ENCODE results near the gene PLCL2.

PLCL2 gene

DNA sequence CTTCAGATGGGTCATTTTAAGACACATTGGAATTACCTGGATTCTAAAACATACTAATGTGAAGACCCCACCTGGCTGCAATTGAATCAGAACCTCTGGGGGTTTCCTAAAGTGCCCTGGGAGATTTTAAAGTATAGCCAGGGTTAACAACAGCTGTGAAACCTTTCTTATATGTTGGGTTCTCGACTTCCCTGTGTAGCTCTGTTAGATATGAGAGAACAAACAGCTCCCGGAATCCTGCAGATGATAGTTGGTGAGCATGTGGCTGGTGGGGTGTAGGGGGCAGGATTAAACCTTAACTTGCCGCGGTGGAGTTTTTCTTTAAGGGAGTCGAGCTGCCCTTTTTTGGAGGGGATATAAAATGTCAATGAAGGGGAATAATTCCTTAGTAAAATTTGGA lies 12.1 kb downstream of the PLCL2 start:
- peaks cover 90% of the 10 kb centered on the region for H3K4me1 Mint-ChIP-seq (ENCODE audit: low read depth)
- no peaks in the 10 kb centered on the region for H3K36me3 Mint-ChIP-seq (ENCODE audit: low read depth)
- H3K4me3 Mint-ChIP-seq, result peak overlapping the region; percentile 6
- peak overlapping the region; percentile 84 for H3K27ac Mint-ChIP-seq
- no peaks in the 10 kb centered on the region for H3K27me3 Mint-ChIP-seq
- no peaks in the 10 kb centered on the region for H3K9me3 Mint-ChIP-seq
- DNase-seq, result no peak

DNA sequence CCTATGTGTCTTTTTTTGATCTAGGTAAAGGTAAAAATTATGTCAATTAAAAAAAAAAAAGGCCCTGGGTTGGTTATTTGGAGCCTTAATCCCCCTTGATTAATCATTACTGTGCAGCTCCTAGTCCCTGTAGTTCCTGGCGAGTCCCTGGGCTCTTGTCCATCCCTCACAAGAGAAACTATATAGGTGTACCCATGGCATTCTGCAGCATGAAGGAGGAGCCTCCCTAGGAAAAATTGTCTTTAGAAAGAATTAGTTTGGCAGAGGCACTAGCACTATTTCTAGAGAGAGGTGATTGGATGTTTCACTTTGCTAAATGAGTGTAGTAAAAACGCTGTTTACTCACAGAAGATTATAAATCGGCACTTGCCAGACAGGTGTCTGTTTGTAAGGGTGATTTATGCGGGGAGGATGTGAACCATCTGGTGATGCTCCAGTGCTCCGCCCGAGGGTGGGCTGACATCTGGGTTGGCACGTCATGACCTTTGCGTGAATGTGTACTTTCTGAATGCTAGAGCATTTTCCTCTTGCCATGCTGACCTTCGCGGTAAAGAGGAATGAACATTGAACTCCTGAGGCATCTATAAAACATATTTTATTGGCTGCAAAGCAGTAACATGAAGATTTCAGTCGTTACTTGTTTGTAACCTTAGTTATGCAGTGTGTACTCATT lies 12.6 kb downstream of the PLCL2 start:
- no peak for DNase-seq
- no peaks in the 10 kb centered on the region for H3K27me3 Mint-ChIP-seq
- H3K9me3 Mint-ChIP-seq, result no peaks in the 10 kb centered on the region
- peak overlapping the region; percentile 64 for H3K4me3 Mint-ChIP-seq
- H3K27ac Mint-ChIP-seq, result peak overlapping the region; percentile 84
- H3K36me3 Mint-ChIP-seq (ENCODE audit: low read depth), result no peaks in the 10 kb centered on the region
- H3K4me1 Mint-ChIP-seq (ENCODE audit: low read depth), result peaks cover 90% of the 10 kb centered on the region

DNA sequence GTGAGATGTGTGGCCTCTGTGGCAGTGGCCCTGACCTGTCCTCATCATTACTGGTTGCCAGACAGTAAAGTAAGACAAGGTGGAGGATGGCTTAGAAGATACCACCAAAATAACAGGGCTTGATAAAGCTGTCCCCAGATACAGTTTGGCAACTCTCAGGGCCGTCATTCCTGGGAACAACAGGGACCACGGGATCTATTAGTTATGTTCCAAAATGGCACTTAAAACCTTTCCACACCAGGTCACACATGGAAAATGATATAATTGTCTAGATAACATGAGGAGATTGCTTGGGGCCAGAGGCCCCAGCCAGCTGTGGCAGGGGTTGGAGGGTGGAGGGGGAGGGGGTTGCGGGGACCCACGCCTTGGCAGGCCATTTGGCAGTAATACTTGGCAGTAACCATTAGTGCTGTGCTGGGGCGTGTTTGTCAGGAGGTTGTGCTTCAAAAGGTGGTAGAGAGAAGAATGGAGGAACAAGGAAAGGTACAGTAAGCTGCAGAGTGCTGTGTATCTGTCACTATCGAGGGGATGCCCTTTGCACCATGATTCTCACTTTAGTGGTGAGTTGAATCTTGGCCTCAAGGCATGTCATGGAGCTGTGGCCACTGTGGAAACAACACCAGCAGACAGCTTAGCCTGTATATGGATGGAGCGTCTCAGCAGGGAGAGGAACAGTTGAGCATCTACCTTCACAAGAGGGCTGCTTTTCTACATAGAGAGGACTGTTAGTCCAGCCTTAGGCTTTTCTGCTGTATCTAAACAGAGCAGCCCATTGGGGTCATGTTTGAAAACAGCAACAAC lies 14.0 kb downstream of the PLCL2 start:
- H3K4me3 Mint-ChIP-seq, result no peak overlapping the region
- peak overlapping the region; percentile 84 for H3K27ac Mint-ChIP-seq
- no peaks in the 10 kb centered on the region for H3K9me3 Mint-ChIP-seq
- peaks cover 90% of the 10 kb centered on the region for H3K4me1 Mint-ChIP-seq (ENCODE audit: low read depth)
- H3K27me3 Mint-ChIP-seq, result no peaks in the 10 kb centered on the region
- peaks cover 1% of the 10 kb centered on the region for H3K36me3 Mint-ChIP-seq (ENCODE audit: low read depth)
- DNase-seq, result no peak

DNA sequence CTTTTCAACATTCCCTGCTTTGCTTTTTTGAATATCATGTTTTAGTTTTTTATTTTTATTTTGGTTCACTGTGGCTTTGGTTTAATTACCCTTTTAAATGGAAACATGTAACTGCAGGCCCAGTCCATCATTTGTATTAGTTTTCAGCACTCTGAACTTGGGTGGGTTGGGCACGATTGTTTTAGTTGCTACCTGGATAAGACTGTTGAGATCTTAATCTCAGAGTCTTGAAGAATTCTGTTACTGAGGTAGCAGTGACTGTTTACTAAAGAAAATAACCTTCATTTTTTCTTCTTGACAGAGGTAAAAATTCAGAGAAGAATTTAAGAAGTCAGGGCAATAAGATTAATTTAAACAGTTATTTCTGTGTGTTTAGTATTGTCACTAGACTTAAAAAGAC lies 15.2 kb downstream of the PLCL2 start:
- Mint-ChIP-seq H3K4me3 (no peak overlapping the region), H3K27me3 (no peaks in the 10 kb centered on the region), H3K36me3 (ENCODE audit: low read depth) (peaks cover 12% of the 10 kb centered on the region), H3K4me1 (ENCODE audit: low read depth) (peaks cover 99% of the 10 kb centered on the region), H3K9me3 (peaks cover 8% of the 10 kb centered on the region), H3K27ac (peak overlapping the region; percentile 44)
- no peak for DNase-seq

DNA sequence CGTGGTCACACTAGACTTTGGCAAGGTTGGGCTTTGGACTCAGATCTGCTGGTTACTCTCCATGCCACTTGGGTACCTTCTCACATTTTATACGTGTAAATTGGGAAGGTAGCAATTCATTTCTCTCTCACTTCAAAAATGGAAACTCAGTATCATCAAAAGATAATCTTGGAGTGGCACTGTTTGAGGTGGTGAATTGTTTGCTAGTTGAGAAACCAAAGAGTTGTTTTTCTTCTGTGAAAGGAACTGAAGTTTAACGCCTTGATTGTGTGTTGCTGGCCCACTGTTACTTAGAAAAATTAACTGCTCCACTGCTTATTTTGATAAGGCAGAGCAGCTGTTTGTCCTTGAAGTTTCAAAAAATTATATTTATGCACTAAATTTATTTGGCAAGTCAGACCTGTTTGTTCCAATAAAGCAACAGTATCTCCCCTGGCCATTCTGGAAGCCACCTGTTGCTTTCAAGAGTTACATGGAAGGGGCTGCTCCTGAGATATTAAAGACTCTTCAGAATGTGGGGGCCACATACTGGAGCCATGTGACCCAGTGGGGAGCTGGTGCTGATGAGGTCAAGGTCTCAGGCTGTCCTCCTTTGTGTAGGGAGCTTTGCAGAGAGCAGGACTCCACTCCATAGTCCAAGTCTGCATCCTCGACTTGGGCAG lies 16.2 kb downstream of the PLCL2 start:
- peak overlapping the region; percentile 16 for H3K4me3 Mint-ChIP-seq
- H3K9me3 Mint-ChIP-seq, result peaks cover 8% of the 10 kb centered on the region
- no peaks in the 10 kb centered on the region for H3K27me3 Mint-ChIP-seq
- peaks cover 12% of the 10 kb centered on the region for H3K36me3 Mint-ChIP-seq (ENCODE audit: low read depth)
- DNase-seq, result no peak
- peak overlapping the region; percentile 65 for H3K27ac Mint-ChIP-seq
- peaks cover 99% of the 10 kb centered on the region for H3K4me1 Mint-ChIP-seq (ENCODE audit: low read depth)

GRCh38 chr3:16904423-16905417 lies 20.0 kb downstream of the PLCL2 start:
- Mint-ChIP-seq H3K4me3 (peak overlapping the region; percentile 51), H3K4me1 (ENCODE audit: low read depth) (peaks cover 90% of the 10 kb centered on the region), H3K27ac (peak overlapping the region; percentile 92), H3K36me3 (ENCODE audit: low read depth) (peaks cover 12% of the 10 kb centered on the region), H3K27me3 (no peaks in the 10 kb centered on the region), H3K9me3 (peaks cover 8% of the 10 kb centered on the region)
- DNase-seq, result no peak

GRCh38 chr3:16905704-16906103 lies 20.9 kb downstream of the PLCL2 start:
- DNase-seq, result no peak
- H3K27ac Mint-ChIP-seq, result peak overlapping the region; percentile 66
- H3K27me3 Mint-ChIP-seq, result no peaks in the 10 kb centered on the region
- no peak overlapping the region for H3K4me3 Mint-ChIP-seq
- H3K4me1 Mint-ChIP-seq (ENCODE audit: low read depth), result peaks cover 90% of the 10 kb centered on the region
- H3K36me3 Mint-ChIP-seq (ENCODE audit: low read depth), result peaks cover 12% of the 10 kb centered on the region
- H3K9me3 Mint-ChIP-seq, result peaks cover 8% of the 10 kb centered on the region

DNA sequence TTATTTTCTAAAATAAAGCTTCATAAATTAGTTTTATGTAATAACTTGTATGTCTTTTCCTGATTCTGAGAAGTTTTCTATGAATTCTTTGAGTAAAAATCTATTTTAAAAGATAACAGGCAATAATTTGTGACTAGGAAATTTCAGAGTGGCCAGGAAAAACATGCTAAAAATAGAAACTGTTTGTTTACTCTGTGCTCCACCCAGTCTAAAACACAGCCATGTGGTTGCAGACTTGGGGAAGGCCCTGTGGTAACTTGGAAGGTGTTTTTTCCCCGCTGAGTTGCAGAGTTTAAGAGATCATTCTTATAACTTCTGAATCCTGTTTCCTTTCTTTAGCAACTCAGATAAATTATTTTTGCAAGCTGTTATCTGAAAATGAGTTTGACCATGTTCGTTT lies 21.9 kb downstream of the PLCL2 start:
- peaks cover 8% of the 10 kb centered on the region for H3K9me3 Mint-ChIP-seq
- H3K4me3 Mint-ChIP-seq, result peak overlapping the region; percentile 38
- H3K27me3 Mint-ChIP-seq, result no peaks in the 10 kb centered on the region
- peaks cover 86% of the 10 kb centered on the region for H3K4me1 Mint-ChIP-seq (ENCODE audit: low read depth)
- H3K27ac Mint-ChIP-seq, result peak overlapping the region; percentile 59
- DNase-seq, result no peak
- peaks cover 12% of the 10 kb centered on the region for H3K36me3 Mint-ChIP-seq (ENCODE audit: low read depth)

- Mint-ChIP-seq H3K4me3 (peak overlapping the region; percentile 38), H3K36me3 (ENCODE audit: low read depth) (peaks cover 12% of the 10 kb centered on the region), H3K9me3 (peaks cover 8% of the 10 kb centered on the region), H3K4me1 (ENCODE audit: low read depth) (peaks cover 85% of the 10 kb centered on the region), H3K27me3 (no peaks in the 10 kb centered on the region), H3K27ac (peak overlapping the region; percentile 59)
- DNase-seq, result no peak
Measured at GRCh38 chr3:16907243-16907642, 22.5 kb downstream of the PLCL2 start.

DNA sequence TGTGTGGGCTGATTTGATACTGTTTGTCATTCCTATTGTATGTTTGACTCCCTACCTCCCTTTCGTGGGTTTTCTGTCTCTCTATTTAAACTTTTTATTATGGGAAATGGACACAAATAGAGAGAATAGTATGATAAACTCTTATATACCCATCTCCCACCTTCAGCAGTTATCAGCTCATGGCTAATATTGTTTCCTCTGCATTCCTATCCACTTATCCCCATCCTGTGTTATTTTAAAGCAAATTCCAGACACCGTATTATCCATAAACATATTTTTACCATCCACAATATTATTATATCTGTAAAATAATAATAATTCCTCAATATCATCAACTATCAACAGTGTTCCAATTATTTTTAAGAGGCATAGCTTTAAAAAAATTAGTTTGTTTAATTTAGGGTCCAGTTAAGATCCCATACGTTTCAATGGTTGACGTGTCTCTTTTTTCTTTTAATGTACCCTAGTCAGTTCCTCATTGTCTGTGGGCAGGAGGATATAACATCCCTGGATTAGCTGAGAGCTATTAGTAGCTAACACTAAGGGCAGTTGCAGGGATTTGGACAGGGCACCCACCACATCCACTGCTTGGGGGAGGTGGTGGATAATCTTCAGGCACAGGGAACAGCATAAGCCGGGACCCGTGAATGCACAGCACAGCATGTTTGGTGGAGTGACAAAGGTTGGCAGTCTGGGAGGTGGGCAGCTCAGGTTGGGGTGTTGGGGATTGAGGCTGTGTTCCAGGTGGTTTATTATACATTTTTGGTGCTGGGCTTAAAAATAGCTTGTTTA lies 23.5 kb downstream of the PLCL2 start:
- no peaks in the 10 kb centered on the region for H3K27me3 Mint-ChIP-seq
- H3K4me3 Mint-ChIP-seq, result no peak overlapping the region
- H3K9me3 Mint-ChIP-seq, result peaks cover 8% of the 10 kb centered on the region
- no peak for DNase-seq
- H3K4me1 Mint-ChIP-seq (ENCODE audit: low read depth), result peaks cover 85% of the 10 kb centered on the region
- peak overlapping the region; percentile 44 for H3K27ac Mint-ChIP-seq
- H3K36me3 Mint-ChIP-seq (ENCODE audit: low read depth), result peaks cover 12% of the 10 kb centered on the region

DNA sequence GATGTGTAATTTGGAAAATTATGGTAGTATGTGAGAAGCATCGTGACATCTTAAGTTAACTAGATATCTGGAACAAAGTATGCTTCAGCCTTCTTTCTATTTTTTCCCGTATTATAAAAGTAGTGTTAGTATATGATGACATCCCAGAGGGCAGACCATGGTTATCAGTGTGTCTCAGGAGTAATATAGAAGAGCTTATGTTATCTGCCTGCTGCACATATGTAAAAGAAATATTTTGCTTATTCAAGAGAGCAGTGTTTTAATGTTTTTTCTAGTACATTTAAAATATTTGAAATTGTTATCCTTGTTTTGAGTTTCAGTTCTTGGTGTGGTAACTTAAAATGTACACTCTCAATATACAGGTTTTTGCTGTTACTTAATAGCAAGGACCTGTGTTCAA lies 24.1 kb downstream of the PLCL2 start:
- Mint-ChIP-seq H3K9me3 (peaks cover 8% of the 10 kb centered on the region), H3K27ac (no peak overlapping the region), H3K4me3 (no peak overlapping the region), H3K36me3 (ENCODE audit: low read depth) (peaks cover 10% of the 10 kb centered on the region), H3K4me1 (ENCODE audit: low read depth) (peaks cover 82% of the 10 kb centered on the region), H3K27me3 (no peaks in the 10 kb centered on the region)
- no peak for DNase-seq

DNA sequence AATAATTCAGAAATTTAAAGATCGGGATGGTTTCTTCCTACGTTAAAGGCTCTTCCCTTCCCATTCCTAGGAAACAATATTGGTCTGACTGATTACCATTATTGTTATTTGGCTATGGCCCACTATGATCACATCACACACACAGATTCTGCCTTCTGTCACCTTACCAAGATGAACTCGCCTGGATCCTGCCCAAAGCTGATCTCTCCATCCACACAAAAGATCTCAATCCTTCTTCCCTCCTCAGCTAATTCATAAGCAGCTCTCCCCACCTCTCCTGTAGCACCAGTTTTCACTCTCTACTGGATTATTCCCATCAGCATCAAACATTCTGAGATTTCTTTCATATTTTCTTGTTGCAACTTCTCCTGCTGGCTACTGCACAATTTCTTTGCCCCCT lies 25.0 kb downstream of the PLCL2 start:
- Mint-ChIP-seq H3K4me3 (no peak overlapping the region), H3K27ac (no peak overlapping the region), H3K9me3 (peaks cover under 1% of the 10 kb centered on the region), H3K4me1 (ENCODE audit: low read depth) (peaks cover 77% of the 10 kb centered on the region), H3K27me3 (no peaks in the 10 kb centered on the region), H3K36me3 (ENCODE audit: low read depth) (peaks cover under 1% of the 10 kb centered on the region)
- DNase-seq, result no peak

DNA sequence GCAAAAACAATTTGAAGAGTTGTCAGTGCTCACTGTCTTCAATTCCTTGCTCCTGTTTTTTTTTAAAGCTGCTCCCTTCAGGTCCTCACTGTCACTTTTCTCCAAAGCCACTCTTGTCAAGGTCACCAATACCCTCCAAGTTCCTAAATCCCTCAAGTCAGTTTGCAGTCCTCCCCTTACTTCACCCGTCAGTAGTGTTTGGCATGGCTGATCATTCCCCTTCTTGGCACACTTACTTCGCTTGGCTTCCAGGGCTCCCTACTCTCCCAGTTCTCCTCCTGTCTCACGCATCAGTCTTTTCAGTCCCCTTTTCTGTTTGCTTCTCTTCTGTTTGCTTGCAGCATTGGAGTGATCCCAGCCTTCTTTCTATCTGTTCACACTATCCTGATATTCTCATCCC lies 25.5 kb downstream of the PLCL2 start:
- Mint-ChIP-seq H3K4me3 (no peak overlapping the region), H3K27ac (peak overlapping the region; percentile 7), H3K9me3 (no peaks in the 10 kb centered on the region), H3K36me3 (ENCODE audit: low read depth) (no peaks in the 10 kb centered on the region), H3K27me3 (no peaks in the 10 kb centered on the region), H3K4me1 (ENCODE audit: low read depth) (peaks cover 77% of the 10 kb centered on the region)
- no peak for DNase-seq

All from activated T-cell treated with anti-CD3 and anti-CD28 coated beads, Interleukin-2, amount 50 U/mL, for 24 hours (primary cell).